Measurements from ENCODE around the gene MPG. TPM values are rescaled to one million over a fixed set of nuclear protein-coding genes. Genes with fewer than 3 reads are reported as not detected.
A peak's percentile ranks its signal among the peaks of the same experiment; 100 is the strongest.

MPG gene
- total and polyA plus RNA-seq, 10 of the 15 experiments (the other 5 are each of a cell fraction or from before 2014, with no cell fraction given) = 0.32 to 193 (median 55.7) TPM

DNA sequence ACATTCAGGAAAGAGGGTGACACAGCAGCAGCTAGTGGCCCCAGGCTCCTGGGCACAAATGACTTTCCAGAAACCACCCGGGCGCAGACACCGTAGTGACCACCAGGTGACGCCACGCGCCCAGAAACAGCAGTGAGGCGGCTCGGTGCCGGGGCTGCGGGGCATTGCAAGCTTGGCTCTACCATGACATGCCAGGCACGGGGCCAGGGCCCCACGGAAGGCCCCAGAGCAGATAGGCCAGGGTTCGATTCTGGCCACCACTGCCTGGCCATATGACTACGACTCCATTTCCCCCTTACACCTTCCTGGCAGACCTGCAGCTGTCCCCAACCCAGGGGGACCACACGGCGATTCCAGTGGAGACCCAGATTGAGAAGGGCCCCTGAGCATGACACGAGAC lies 12.3 kb upstream of the MPG start (continued):
- no peak for TF ChIP-seq ZNF274 (IDR thresholded peaks at IDR 0.05; ENCODE audit: insufficient read depth, insufficient read length)
- TF ChIP-seq ASH2L (IDR thresholded peaks at IDR 0.05; ENCODE audit: borderline replicate concordance, low read depth) = no peak
- no peak for TF ChIP-seq HDGF (IDR thresholded peaks at IDR 0.05)
- TF ChIP-seq, protein P1, sequence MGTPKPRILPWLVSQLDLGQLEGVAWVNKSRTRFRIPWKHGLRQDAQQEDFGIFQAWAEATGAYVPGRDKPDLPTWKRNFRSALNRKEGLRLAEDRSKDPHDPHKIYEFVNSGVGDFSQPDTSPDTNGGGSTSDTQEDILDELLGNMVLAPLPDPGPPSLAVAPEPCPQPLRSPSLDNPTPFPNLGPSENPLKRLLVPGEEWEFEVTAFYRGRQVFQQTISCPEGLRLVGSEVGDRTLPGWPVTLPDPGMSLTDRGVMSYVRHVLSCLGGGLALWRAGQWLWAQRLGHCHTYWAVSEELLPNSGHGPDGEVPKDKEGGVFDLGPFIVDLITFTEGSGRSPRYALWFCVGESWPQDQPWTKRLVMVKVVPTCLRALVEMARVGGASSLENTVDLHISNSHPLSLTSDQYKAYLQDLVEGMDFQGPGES (IDR thresholded peaks at IDR 0.05) = no peak
- no peak for TF ChIP-seq RCOR1 (conservative IDR thresholded peaks at IDR 0.05; ENCODE audit: low read depth, low read length)
- TF ChIP-seq NR2F1 (conservative IDR thresholded peaks at IDR 0.05) = no peak
- TF ChIP-seq SMARCA5 (IDR thresholded peaks at IDR 0.05) = peak; percentile 77; the same call in 1 of the 2 replicates
- no peak for TF ChIP-seq ZNF217 (IDR thresholded peaks at IDR 0.05)
- TF ChIP-seq, protein P2, sequence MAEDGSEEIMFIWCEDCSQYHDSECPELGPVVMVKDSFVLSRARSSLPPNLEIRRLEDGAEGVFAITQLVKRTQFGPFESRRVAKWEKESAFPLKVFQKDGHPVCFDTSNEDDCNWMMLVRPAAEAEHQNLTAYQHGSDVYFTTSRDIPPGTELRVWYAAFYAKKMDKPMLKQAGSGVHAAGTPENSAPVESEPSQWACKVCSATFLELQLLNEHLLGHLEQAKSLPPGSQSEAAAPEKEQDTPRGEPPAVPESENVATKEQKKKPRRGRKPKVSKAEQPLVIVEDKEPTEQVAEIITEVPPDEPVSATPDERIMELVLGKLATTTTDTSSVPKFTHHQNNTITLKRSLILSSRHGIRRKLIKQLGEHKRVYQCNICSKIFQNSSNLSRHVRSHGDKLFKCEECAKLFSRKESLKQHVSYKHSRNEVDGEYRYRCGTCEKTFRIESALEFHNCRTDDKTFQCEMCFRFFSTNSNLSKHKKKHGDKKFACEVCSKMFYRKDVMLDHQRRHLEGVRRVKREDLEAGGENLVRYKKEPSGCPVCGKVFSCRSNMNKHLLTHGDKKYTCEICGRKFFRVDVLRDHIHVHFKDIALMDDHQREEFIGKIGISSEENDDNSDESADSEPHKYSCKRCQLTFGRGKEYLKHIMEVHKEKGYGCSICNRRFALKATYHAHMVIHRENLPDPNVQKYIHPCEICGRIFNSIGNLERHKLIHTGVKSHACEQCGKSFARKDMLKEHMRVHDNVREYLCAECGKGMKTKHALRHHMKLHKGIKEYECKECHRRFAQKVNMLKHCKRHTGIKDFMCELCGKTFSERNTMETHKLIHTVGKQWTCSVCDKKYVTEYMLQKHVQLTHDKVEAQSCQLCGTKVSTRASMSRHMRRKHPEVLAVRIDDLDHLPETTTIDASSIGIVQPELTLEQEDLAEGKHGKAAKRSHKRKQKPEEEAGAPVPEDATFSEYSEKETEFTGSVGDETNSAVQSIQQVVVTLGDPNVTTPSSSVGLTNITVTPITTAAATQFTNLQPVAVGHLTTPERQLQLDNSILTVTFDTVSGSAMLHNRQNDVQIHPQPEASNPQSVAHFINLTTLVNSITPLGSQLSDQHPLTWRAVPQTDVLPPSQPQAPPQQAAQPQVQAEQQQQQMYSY (CRISPR knock-in tag; IDR thresholded peaks at IDR 0.05) = no peak
- no peak for TF ChIP-seq NFXL1 (IDR thresholded peaks at IDR 0.05; ENCODE audit: borderline replicate concordance)
- TF ChIP-seq RFX5 (IDR thresholded peaks at IDR 0.05; ENCODE audit: low read depth, low read length) = no peak
- TF ChIP-seq DPF2 (IDR thresholded peaks at IDR 0.05) = no peak
- TF ChIP-seq RBBP5 (conservative IDR thresholded peaks at IDR 0.05) = no peak
- peak; percentile 63; the same call in 1 of the 2 replicates for TF ChIP-seq GATAD2B (conservative IDR thresholded peaks at IDR 0.05; ENCODE audit: low read depth)
- peak; percentile 43 for TF ChIP-seq RELA (IDR thresholded peaks at IDR 0.05; ENCODE audit: borderline replicate concordance, partially characterized antibody)
- TF ChIP-seq TCF7 (IDR thresholded peaks at IDR 0.05; ENCODE audit: borderline replicate concordance) = no peak
- TF ChIP-seq POLR2AphosphoS2 (IDR thresholded peaks at IDR 0.05; ENCODE audit: low read depth, low read length) = no peak
- no peak for TF ChIP-seq TBL1XR1 (IDR thresholded peaks at IDR 0.05; ENCODE audit: low read depth, low read length)
- TF ChIP-seq, protein P3, sequence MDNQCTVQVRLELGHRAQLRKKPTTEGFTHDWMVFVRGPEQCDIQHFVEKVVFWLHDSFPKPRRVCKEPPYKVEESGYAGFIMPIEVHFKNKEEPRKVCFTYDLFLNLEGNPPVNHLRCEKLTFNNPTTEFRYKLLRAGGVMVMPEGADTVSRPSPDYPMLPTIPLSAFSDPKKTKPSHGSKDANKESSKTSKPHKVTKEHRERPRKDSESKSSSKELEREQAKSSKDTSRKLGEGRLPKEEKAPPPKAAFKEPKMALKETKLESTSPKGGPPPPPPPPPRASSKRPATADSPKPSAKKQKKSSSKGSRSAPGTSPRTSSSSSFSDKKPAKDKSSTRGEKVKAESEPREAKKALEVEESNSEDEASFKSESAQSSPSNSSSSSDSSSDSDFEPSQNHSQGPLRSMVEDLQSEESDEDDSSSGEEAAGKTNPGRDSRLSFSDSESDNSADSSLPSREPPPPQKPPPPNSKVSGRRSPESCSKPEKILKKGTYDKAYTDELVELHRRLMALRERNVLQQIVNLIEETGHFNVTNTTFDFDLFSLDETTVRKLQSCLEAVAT (IDR thresholded peaks at IDR 0.05) = no peak
- TF ChIP-seq, protein P4, sequence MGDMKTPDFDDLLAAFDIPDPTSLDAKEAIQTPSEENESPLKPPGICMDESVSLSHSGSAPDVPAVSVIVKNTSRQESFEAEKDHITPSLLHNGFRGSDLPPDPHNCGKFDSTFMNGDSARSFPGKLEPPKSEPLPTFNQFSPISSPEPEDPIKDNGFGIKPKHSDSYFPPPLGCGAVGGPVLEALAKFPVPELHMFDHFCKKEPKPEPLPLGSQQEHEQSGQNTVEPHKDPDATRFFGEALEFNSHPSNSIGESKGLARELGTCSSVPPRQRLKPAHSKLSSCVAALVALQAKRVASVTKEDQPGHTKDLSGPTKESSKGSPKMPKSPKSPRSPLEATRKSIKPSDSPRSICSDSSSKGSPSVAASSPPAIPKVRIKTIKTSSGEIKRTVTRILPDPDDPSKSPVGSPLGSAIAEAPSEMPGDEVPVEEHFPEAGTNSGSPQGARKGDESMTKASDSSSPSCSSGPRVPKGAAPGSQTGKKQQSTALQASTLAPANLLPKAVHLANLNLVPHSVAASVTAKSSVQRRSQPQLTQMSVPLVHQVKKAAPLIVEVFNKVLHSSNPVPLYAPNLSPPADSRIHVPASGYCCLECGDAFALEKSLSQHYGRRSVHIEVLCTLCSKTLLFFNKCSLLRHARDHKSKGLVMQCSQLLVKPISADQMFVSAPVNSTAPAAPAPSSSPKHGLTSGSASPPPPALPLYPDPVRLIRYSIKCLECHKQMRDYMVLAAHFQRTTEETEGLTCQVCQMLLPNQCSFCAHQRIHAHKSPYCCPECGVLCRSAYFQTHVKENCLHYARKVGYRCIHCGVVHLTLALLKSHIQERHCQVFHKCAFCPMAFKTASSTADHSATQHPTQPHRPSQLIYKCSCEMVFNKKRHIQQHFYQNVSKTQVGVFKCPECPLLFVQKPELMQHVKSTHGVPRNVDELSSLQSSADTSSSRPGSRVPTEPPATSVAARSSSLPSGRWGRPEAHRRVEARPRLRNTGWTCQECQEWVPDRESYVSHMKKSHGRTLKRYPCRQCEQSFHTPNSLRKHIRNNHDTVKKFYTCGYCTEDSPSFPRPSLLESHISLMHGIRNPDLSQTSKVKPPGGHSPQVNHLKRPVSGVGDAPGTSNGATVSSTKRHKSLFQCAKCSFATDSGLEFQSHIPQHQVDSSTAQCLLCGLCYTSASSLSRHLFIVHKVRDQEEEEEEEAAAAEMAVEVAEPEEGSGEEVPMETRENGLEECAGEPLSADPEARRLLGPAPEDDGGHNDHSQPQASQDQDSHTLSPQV (IDR thresholded peaks at IDR 0.05) = 0 out of 2 replicates have a peak, but pooled peaks have one; percentile 12
- no peak for TF ChIP-seq SUPT20H (IDR thresholded peaks at IDR 0.05; ENCODE audit: borderline replicate concordance, control insufficient read depth, low read depth, low read length)
- TF ChIP-seq FOXK2 (IDR thresholded peaks at IDR 0.05) = no peak

Measured in GM12878 (cell line).